Retinal pigment epithelial cell (primary cell): Measurements from ENCODE around the gene BAHCC1.

ENCODE experiments used
- DNase-seq: peaks from one replicate; pipeline ENCODE4 v3.0.0-alpha.2; 2010; ENCODE audit warnings: low read depth
- H3K4me3 ChIP-seq: 2 replicates; pipeline ENCODE4 v1.5.1; 2011; ENCODE audit warnings: mild to moderate bottlenecking, low read length, control low read depth, moderate library complexity
- TF ChIP-seq, protein P1 (sequence below): conservative IDR thresholded peaks from 2 replicates; pipeline ENCODE4 v1.5.1; 2011; ENCODE audit warnings: low read depth, low read length, control low read depth, inconsistent platforms

The BAHCC1 gene

DNA sequence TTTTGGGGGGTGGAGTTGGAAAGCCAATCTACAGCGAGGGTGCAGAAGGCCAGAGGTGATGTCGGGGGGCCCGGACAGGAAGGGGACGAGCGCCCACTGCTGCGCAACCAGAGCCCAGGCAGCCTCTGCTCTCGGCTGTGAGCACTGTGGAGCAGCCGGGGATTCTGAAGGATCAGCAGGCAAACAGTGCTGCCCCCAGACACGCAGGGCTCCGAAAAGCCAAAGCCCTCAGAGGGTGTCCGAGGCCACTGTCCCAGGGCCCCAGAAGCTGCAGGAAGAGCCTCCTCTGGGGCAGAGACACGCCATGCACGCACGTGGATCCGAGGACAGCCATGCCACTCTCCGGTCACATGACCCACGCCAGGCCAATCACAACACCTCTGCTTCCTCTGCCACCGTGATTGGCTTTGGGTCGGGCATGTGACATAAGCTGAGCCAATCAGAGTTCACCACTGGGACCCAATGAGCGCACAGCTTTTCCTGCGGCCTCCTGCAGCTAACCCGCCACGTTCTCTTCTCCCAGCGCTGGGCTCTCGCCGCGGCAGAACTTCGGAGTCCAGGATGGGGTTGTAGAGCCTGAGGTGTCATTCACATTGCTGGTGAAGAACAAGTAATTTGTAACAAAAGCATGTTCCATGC lies 76.7 kb downstream of the BAHCC1 start:
- no peak overlapping the region for H3K4me3 ChIP-seq
- TF ChIP-seq, protein P1, sequence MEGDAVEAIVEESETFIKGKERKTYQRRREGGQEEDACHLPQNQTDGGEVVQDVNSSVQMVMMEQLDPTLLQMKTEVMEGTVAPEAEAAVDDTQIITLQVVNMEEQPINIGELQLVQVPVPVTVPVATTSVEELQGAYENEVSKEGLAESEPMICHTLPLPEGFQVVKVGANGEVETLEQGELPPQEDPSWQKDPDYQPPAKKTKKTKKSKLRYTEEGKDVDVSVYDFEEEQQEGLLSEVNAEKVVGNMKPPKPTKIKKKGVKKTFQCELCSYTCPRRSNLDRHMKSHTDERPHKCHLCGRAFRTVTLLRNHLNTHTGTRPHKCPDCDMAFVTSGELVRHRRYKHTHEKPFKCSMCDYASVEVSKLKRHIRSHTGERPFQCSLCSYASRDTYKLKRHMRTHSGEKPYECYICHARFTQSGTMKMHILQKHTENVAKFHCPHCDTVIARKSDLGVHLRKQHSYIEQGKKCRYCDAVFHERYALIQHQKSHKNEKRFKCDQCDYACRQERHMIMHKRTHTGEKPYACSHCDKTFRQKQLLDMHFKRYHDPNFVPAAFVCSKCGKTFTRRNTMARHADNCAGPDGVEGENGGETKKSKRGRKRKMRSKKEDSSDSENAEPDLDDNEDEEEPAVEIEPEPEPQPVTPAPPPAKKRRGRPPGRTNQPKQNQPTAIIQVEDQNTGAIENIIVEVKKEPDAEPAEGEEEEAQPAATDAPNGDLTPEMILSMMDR = no peak
- DNase-seq = no peak

DNA sequence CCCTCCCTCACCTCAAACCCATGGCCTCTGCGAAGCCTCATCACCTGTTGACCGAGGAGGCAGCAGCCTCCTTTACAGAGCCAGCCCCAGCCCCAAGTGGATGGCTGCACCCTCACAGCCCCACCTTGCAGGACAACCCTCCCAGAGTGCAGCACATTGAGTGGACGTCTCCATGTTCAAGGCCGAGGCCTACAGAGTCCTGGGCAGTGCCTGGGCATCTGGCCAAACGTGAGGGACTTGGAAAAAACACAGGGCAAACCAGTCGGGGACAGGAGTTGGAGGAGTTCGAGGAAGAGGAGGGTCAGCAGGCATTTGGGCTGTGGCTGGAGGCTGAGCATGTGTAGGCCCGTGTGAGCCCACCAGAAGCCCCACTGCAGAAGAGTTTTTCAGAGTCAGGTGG lies 77.8 kb downstream of the BAHCC1 start:
- H3K4me3 ChIP-seq = no peak overlapping the region
- no peak for DNase-seq
- TF ChIP-seq, protein P1 = no peak

DNA sequence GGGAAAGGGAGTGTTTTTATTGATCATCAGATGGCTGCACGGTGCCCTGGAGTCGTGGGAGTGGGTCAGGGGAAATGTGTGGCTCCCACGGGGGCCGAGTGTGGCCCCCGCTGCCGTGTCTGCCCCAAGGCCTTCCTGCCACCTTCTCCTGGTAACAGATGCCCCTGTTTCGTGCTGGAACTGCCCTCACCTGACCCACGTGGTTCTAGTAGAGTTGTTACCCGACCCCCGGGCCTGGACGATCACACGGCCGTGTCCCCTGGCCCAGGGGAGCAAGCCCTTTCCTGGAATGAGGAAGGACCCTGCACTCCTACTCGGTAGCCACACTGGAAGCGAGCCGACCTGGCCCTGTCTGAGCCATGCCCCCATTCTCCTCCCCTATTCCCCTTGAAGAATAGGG lies 79.7 kb downstream of the BAHCC1 start:
- no peak for DNase-seq
- no peak overlapping the region for H3K4me3 ChIP-seq
- TF ChIP-seq, protein P1 = no peak

DNA sequence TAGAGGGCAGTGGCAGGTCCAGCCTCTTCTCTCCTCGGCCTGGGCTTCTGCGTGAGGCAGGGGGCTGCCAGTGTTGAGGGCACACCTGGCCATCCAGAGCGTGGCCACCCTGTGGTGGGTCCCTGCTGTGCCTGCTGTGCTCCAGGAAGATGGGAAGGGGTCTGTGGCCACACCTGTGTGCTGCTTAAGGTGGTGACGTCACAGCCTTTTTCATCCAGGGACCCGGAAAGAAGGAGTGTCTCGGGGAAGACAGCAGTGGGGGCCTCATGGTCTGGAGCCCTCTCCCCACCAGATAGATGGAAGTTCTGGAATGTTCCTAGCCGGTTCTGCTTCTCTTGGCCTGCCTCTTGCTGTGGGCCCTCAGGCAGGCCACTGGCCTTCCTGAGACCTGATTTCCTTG lies 80.8 kb downstream of the BAHCC1 start:
- no peak overlapping the region for H3K4me3 ChIP-seq
- DNase-seq = no peak
- TF ChIP-seq, protein P1 = no peak

DNA sequence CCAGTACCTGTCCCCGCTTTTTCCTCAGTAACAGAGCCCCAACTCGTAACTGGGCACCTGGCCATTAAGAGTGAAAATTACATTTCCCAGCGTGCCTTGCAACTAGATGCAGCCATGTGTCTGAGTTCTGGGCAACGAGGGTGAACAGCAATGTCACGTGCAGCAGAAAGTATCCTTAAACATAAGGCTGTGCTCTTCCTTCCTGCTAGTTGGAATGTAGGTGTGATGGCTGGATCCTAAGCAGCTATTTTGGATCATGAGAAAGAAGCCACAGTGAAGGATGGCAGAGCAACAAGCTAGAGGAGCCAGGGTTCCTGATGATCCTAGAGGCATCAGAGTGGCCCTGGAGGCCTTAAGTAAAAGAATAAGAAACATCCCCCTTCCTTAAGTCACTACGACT lies 81.4 kb downstream of the BAHCC1 start:
- DNase-seq = no peak
- no peak overlapping the region for H3K4me3 ChIP-seq
- TF ChIP-seq, protein P1 = no peak

DNA sequence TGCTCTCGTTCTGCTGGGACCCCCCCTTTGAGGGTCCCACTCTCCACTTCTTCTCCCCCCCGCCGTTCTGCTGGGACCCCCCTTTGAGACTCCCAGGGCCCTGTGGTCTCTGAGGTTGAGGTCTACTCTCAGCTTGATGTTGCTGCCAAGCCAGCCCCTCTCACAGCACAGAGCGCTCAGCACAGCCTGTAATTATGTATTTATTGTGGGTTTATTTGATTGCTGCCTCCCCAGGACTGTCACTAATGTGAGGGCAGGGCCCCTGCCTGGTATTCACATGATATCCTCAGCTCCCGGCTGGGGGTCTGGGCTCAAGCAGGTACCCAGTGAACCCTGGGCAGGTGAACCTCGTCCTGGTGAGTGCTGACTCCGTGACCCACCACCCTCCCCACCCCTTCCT lies 81.9 kb downstream of the BAHCC1 start:
- H3K4me3 ChIP-seq = no peak overlapping the region
- DNase-seq = no peak
- TF ChIP-seq, protein P1 = no peak

DNA sequence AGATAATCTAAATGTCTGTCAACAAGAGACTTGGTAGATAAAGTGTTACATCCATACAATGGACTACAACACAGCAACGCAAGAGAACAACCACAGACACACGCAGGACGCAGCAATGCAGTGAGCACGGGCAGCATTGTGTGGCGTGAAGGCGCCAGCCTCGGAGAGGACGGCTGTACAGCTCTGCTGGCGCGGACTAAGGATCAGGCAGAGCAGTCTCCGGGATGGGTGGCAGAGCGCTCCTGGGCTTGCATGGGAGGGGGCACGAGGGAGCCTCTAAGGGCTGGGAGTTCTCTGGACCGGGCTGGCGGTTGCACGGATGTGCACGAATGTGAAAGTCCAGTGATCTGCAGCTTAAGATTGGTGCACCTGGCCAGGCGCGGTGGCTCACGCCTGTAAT lies 82.9 kb downstream of the BAHCC1 start:
- no peak overlapping the region for H3K4me3 ChIP-seq
- DNase-seq = no peak
- TF ChIP-seq, protein P1 = no peak
